ENCODE results near the gene TAOK1. TPM values are rescaled to one million over a fixed set of nuclear protein-coding genes. Genes with fewer than 3 reads are reported as not detected.

The TAOK1 gene
- total and polyA plus RNA-seq, 2 of the 13 experiments (the other 11 are each of a cell fraction or from before 2014, with no cell fraction given), result 14.1 to 23.0 TPM

- Histone ChIP-seq H3K4me1 (ENCODE audit: insufficient read depth, low read length) (no peaks in the 10 kb centered on the region), H3K9me3 (ENCODE audit: low read length) (no peaks in the 10 kb centered on the region), H3K4me2 (ENCODE audit: low read depth, low read length) (no peak overlapping the region), H3K36me3 (replicated peaks in 1 of 2; ENCODE audit: control insufficient read depth in 1 of 2, insufficient read depth in 2 of 2, low read length in 2 of 2) (no peaks in the 10 kb centered on the region), H2AFZ (ENCODE audit: low read length) (no peak overlapping the region), H3K79me2 (ENCODE audit: insufficient read depth, low read length) (no peaks in the 10 kb centered on the region), H4K20me1 (ENCODE audit: insufficient read depth, low read length) (no peaks in the 10 kb centered on the region), H3K4me3 (replicated peaks in 1 of 3; ENCODE audit: insufficient read depth in 1 of 3, low read depth in 2 of 3, low read length in 3 of 3) (no peak overlapping the region), H3K27me3 (ENCODE audit: control insufficient read depth in 1 of 2, insufficient read depth in 2 of 2, low read length in 2 of 2) (no peaks in the 10 kb centered on the region), H3K9ac (ENCODE audit: insufficient read depth, low read depth, low read length) (no peak overlapping the region), H3K27ac (ENCODE audit: extremely low read length, insufficient read depth, low read length) (no peak overlapping the region)
- no peak for TF ChIP-seq SOX13 (IDR thresholded peaks at IDR 0.05)
- no peak for TF ChIP-seq SOX13 (CRISPR knock-in tag; conservative IDR thresholded peaks at IDR 0.05 in 1 of 2, IDR thresholded peaks at IDR 0.05 in 1 of 2)
- no peak for TF ChIP-seq SPEN (CRISPR knock-in tag; IDR thresholded peaks at IDR 0.05; ENCODE audit: low read depth)
- no peak for TF ChIP-seq NR1H2 (CRISPR knock-in tag; IDR thresholded peaks at IDR 0.05; ENCODE audit: borderline replicate concordance, low read depth)
- no peak for TF ChIP-seq GTF2F1 (IDR thresholded peaks at IDR 0.05; ENCODE audit: low read length)
- TF ChIP-seq ZNF10 (CRISPR knock-in tag; IDR thresholded peaks at IDR 0.05; ENCODE audit: borderline replicate concordance, low read depth), result no peak
- no peak for TF ChIP-seq U2AF1 (optimal IDR thresholded peaks at IDR 0.05; ENCODE audit: low read depth, low read length)
- TF ChIP-seq ATF4 (CRISPR knock-in tag; IDR thresholded peaks at IDR 0.05), result no peak
- no peak for TF ChIP-seq ZFYVE20 (CRISPR knock-in tag; IDR thresholded peaks at IDR 0.05; ENCODE audit: borderline replicate concordance, low read depth)
- no peak for TF ChIP-seq EED (CRISPR knock-in tag; IDR thresholded peaks at IDR 0.05)
- no peak for TF ChIP-seq MYPOP (CRISPR knock-in tag; IDR thresholded peaks at IDR 0.05)
- TF ChIP-seq ZNF563 (CRISPR knock-in tag; IDR thresholded peaks at IDR 0.05), result no peak
- intact Hi-C loops (cut with micrococcal nuclease; ENCODE audit: unreplicated experiment), result no loop called here
- 90% methylated on average over 3 of the region's 3 CpGs for WGBS (ENCODE audit: low lambda C conversion rate)
- BruUV-seq (replicated peaks), result no TSS peak
- DNase-seq (ENCODE audit: low spot score) (no peak), ATAC-seq (no peak), FAIRE-seq (no peak)
- CTCF ChIA-PET (ENCODE audit: low intra/inter-chr PET ratio, low total read pairs), result no interaction called here
- POLR2A ChIA-PET, result no interaction called here
- in situ Hi-C loops (cut with HindIII; ENCODE audit: extremely low pct_ligation_motif_present, low pct_unique_long_range_greater_than_20kb), result no loop called here
Observed at GRCh38 chr17:29359777-29360176, 30.4 kb upstream of the TAOK1 start.

Data from HepG2 (cell line).